GM23338 (cell line): ENCODE results near the gene APOA1. TPM values are rescaled to one million over a fixed set of nuclear protein-coding genes. Genes with fewer than 3 reads are reported as not detected.

ENCODE experiments used
- ATAC-seq: fragments of 200-7000 bp; cut with Tn5 transposase; 3 replicates; pipeline ENCODE4 v1.9.1; 2020
- DNase-seq: peaks from one replicate; pipeline ENCODE4 v3.0.0-alpha.2; 2015; ENCODE audit warnings: low spot score
- H2AFZ ChIP-seq: fragments of 200-600 bp; sonication (generic); 2 replicates; pipeline ENCODE4 v1.8.0; 2016; ENCODE audit warnings: antibody characterized with exemption, mild to moderate bottlenecking, moderate library complexity
- H3F3A ChIP-seq: fragments of 200-600 bp; sonication (generic); replicated peaks from 2 replicates; pipeline ENCODE4 v1.8.0; 2017; ENCODE audit warnings: antibody characterized with exemption, mixed run types, low read depth
- H3K27ac ChIP-seq: fragments of 200-600 bp; sonication (generic); 2 replicates; pipeline ENCODE4 v1.6.1; 2016; ENCODE audit warnings: low read depth
- H3K27me3 ChIP-seq: fragments of 200-600 bp; sonication (generic); 2 replicates; pipeline ENCODE4 v1.8.0; 2016; ENCODE audit warnings: mild to moderate bottlenecking, mixed run types, moderate library complexity; ENCODE audit not compliant: insufficient read depth
- H3K36me3 ChIP-seq: fragments of 200-600 bp; sonication (generic); 2 replicates; pipeline ENCODE4 v1.8.0; 2016; ENCODE audit warnings: mild to moderate bottlenecking; ENCODE audit not compliant: insufficient read depth
- H3K4me1 ChIP-seq: fragments of 200-600 bp; sonication (generic); 2 replicates; pipeline ENCODE4 v1.8.0; 2016; ENCODE audit warnings: mild to moderate bottlenecking, moderate library complexity; ENCODE audit not compliant: insufficient read depth
- H3K4me2 ChIP-seq: fragments of 200-600 bp; sonication (generic); 2 replicates; pipeline ENCODE4 v1.7.1; 2017; ENCODE audit warnings: mixed run types
- H3K4me3 ChIP-seq: fragments of 200-600 bp; sonication (generic); 2 replicates; pipeline ENCODE4 v1.6.1; 2016; ENCODE audit warnings: mixed run types
- H3K79me2 ChIP-seq: fragments of 200-600 bp; sonication (generic); replicated peaks from 2 replicates; pipeline ENCODE4 v1.8.0; 2017; ENCODE audit warnings: mild to moderate bottlenecking; ENCODE audit not compliant: insufficient read depth
- H3K9me2 ChIP-seq: fragments of 200-600 bp; sonication (generic); 2 replicates; pipeline ENCODE4 v1.8.0; 2017; ENCODE audit not compliant: insufficient read depth
- H4K20me1 ChIP-seq: fragments of 200-600 bp; sonication (generic); replicated peaks from 2 replicates; pipeline ENCODE4 v1.8.0; 2017; ENCODE audit warnings: mild to moderate bottlenecking; ENCODE audit not compliant: insufficient read depth
- H3K27ac Mint-ChIP-seq: 2 replicates; pipeline ENCODE4 v1.8.0; 2020; ENCODE audit warnings: inconsistent platforms, mild to moderate bottlenecking, moderate library complexity, mixed read lengths
- H3K27me3 Mint-ChIP-seq: 3 replicates; pipeline ENCODE4 v1.8.0; 2022; ENCODE audit warnings: low read depth, mild to moderate bottlenecking, moderate library complexity, mixed read lengths, inconsistent platforms; ENCODE audit not compliant: insufficient read depth, poor library complexity
- H3K36me3 Mint-ChIP-seq: 3 replicates; pipeline ENCODE4 v1.8.0; 2021; ENCODE audit warnings: low read depth, mild to moderate bottlenecking, inconsistent platforms, moderate library complexity, mixed read lengths
- H3K4me1 Mint-ChIP-seq: 3 replicates; pipeline ENCODE4 v1.8.0; 2020; ENCODE audit warnings: mild to moderate bottlenecking, inconsistent platforms, mixed read lengths
- H3K4me3 Mint-ChIP-seq: 3 replicates; pipeline ENCODE4 v1.8.0; 2021; ENCODE audit warnings: moderate library complexity, mild to moderate bottlenecking, inconsistent platforms, mixed read lengths
- H3K9me3 Mint-ChIP-seq: 3 replicates; pipeline ENCODE4 v1.8.0; 2020; ENCODE audit warnings: moderate library complexity, mild to moderate bottlenecking, inconsistent platforms, mixed read lengths
- CTCF ChIP-seq, 2 experiments: fragments of 200-600 bp in 1 of 2; sonication (generic) in 1 of 2; conservative IDR thresholded peaks; 2 replicates each; pipeline versions ENCODE4 v1.5.1 to v1.6.1; 2016 to 2017; ENCODE audit warnings: antibody characterized with exemption in 2 of 2, low read depth in 2 of 2, mild to moderate bottlenecking in 2 of 2, moderate library complexity in 1 of 2
- REST ChIP-seq: IDR thresholded peaks from one replicate; pipeline ENCODE4 v1.6.1; 2018; ENCODE audit warnings: antibody characterized with exemption; ENCODE audit not compliant: unreplicated experiment
- ZNF331 ChIP-seq: fragments of 250-450 bp; sonication (Bioruptor Pico); IDR thresholded peaks from 2 replicates; pipeline ENCODE4 v1.5.0; 2020; ENCODE audit warnings: low read depth, mild to moderate bottlenecking, moderate library complexity
- polyA plus RNA-seq: library from polyadenylated mRNA; unstranded; fragments of >200 nt; fragmentation: Nextera tagmentation; extraction: Ambion mirVana; gene quantifications from 2 replicates; pipeline ENCODE4 v1.2.1, GENCODE V29; 2016
- total RNA-seq: library from RNA; depleted of rRNA; stranded (reverse); fragments of >200 nt; shearing (Covaris generic); gene quantifications from 2 replicates; pipeline ENCODE4 v1.2.3, GENCODE V29; 2014

Gene APOA1
- total and polyA plus RNA-seq, 2 experiments from 2014 or later: 0.60 TPM; not detected in 1

- Histone ChIP-seq H3K9me2 (no peaks in the 10 kb centered on the region), H2AFZ (no peak overlapping the region), H3K79me2 (no peaks in the 10 kb centered on the region), H3K4me3 (no peak overlapping the region), H3K27ac (no peak overlapping the region), H3F3A (no peaks in the 10 kb centered on the region), H4K20me1 (no peaks in the 10 kb centered on the region; the same call in 1 of the 2 replicates), H3K36me3 (no peaks in the 10 kb centered on the region), H3K4me1 (no peaks in the 10 kb centered on the region), H3K4me2 (no peak overlapping the region), H3K27me3 (no peaks in the 10 kb centered on the region)
- Mint-ChIP-seq H3K4me1 (no peaks in the 10 kb centered on the region), H3K36me3 (no peaks in the 10 kb centered on the region), H3K4me3 (no peak overlapping the region), H3K9me3 (no peaks in the 10 kb centered on the region), H3K27me3 (no peaks in the 10 kb centered on the region), H3K27ac (no peak overlapping the region)
- DNase-seq (no peak), ATAC-seq (no peak)
- TF ChIP-seq ZNF331 (CRISPR knock-in tag): no peak
- TF ChIP-seq CTCF (conservative IDR thresholded peaks at IDR 0.05; ENCODE audit: low read depth in 2 of 2): no peak
- TF ChIP-seq REST: no peak
These were observed 48.7 kb upstream of the APOA1 start for GRCh38 chr11:116885951-116886655.

- peaks cover 4% of the 10 kb centered on the region; the same call in 1 of the 2 replicates for H4K20me1 ChIP-seq
- H3K36me3 Mint-ChIP-seq: no peaks in the 10 kb centered on the region
- H3K9me3 Mint-ChIP-seq: no peaks in the 10 kb centered on the region
- ATAC-seq (no peak), DNase-seq (no peak)
- H3K27ac Mint-ChIP-seq: no peak overlapping the region
- no peaks in the 10 kb centered on the region for H3K36me3 ChIP-seq
- no peak for TF ChIP-seq CTCF (conservative IDR thresholded peaks at IDR 0.05; ENCODE audit: low read depth in 2 of 2)
- no peak overlapping the region for H2AFZ ChIP-seq
- no peaks in the 10 kb centered on the region for H3K79me2 ChIP-seq
- no peak overlapping the region for H3K4me2 ChIP-seq
- no peak overlapping the region for H3K4me3 Mint-ChIP-seq
- H3K27me3 ChIP-seq: no peaks in the 10 kb centered on the region
- no peaks in the 10 kb centered on the region for H3K9me2 ChIP-seq
- H3K27ac ChIP-seq: no peak overlapping the region
- H3K4me3 ChIP-seq: no peak overlapping the region
- no peaks in the 10 kb centered on the region for H3K4me1 ChIP-seq
- no peaks in the 10 kb centered on the region for H3K27me3 Mint-ChIP-seq
- no peaks in the 10 kb centered on the region for H3F3A ChIP-seq
- H3K4me1 Mint-ChIP-seq: peaks cover 3% of the 10 kb centered on the region; the same call in 2 of the 3 replicates
These were observed 45.0 kb upstream of the APOA1 start for GRCh38 chr11:116882386-116882785.
